A549 (cell line): ENCODE data around the gene CACNA1H. TPM values are rescaled to one million over a fixed set of nuclear protein-coding genes. Genes with fewer than 3 reads are reported as not detected.

Source experiments
- ATAC-seq, 2 experiments: fragments of 200-7000 bp in 1 of 2; fragments of >200 bp in 1 of 2; cut with Nextera tagmentation in 1 of 2; cut with Tn5 transposase in 1 of 2; 3 replicates each; pipeline versions ENCODE4 v1.8.0 to v1.9.1; 2018 to 2020; ENCODE audit warnings: mild to moderate bottlenecking in 1 of 2, moderate library complexity in 1 of 2
- CTCF ChIA-PET: fragments of 300-600 bp; sonication (Branson Sonifier 250); formaldehyde crosslinking; extraction: SDS; loops from one replicate; lab custom pipeline; 2021; ENCODE audit warnings: antibody characterized with exemption, inconsistent platforms; lab: Yijun Ruan, JAX
- POLR2A ChIA-PET: fragments of 350-600 bp; formaldehyde crosslinking; extraction: SDS; loops from one replicate; lab custom pipeline; 2021; ENCODE audit warnings: antibody characterized with exemption, inconsistent platforms; lab: Yijun Ruan, JAX
- DNase-seq, 2 experiments: peaks; one replicate each; pipeline versions ENCODE4 v3.0.0 to v3.0.0-alpha.2; 2011 to 2016; ENCODE audit warnings: low read depth in 1 of 2, low spot score in 1 of 2
- FAIRE-seq: peaks from 2 replicates; lab custom pipeline; 2011; peaks lifted over from hg19 to GRCh38; lab: Jason Lieb, UNC
- H3K27ac ChIP-seq, 2 experiments: fragments of >200 bp; sonication (Bioruptor Twin); formaldehyde crosslinking; 3 replicates each; pipeline ENCODE4 v1.5.1; 2016 to 2017
- H3K4me1 ChIP-seq: fragments of >200 bp; sonication (Bioruptor Twin); formaldehyde crosslinking; 3 replicates; pipeline ENCODE4 v1.6.1; 2016
- H3K4me2 ChIP-seq: fragments of >200 bp; sonication (Bioruptor Twin); formaldehyde crosslinking; 3 replicates; pipeline ENCODE4 v1.6.1; 2016
- H3K4me3 ChIP-seq: fragments of >200 bp; sonication (Bioruptor Twin); formaldehyde crosslinking; 3 replicates; pipeline ENCODE4 v1.5.1; 2016
- H3K9me3 ChIP-seq: fragments of >200 bp; sonication (Bioruptor Twin); formaldehyde crosslinking; 3 replicates; pipeline ENCODE4 v1.6.1; 2016
- BHLHE40 ChIP-seq: IDR thresholded peaks from 2 replicates; pipeline ENCODE4 v1.6.1; 2012; ENCODE audit warnings: low read depth, low read length, inconsistent platforms
- CBX2 ChIP-seq: fragments of 200-600 bp; sonication (generic); IDR thresholded peaks from 2 replicates; pipeline ENCODE4 v1.6.1; 2016; ENCODE audit warnings: low read depth, mild to moderate bottlenecking, borderline replicate concordance
- CBX8 ChIP-seq: fragments of 200-600 bp; sonication (generic); IDR thresholded peaks from 2 replicates; pipeline ENCODE4 v1.6.1; 2016
- CEBPB ChIP-seq, 2 experiments: fragments of >200 bp in 1 of 2; sonication (Bioruptor Twin) in 1 of 2; formaldehyde crosslinking in 1 of 2; IDR thresholded peaks; 2 replicates each; pipeline ENCODE4 v1.6.1; 2012 to 2016
- CHD2 ChIP-seq: fragments of 150-350 bp; IDR thresholded peaks from 2 replicates; pipeline ENCODE4 v1.6.1; 2014; ENCODE audit warnings: low read length; ENCODE audit not compliant: partially characterized antibody
- E2F6 ChIP-seq: IDR thresholded peaks from 2 replicates; pipeline ENCODE4 v1.6.1; 2012; ENCODE audit warnings: low read depth, borderline replicate concordance
- EHF ChIP-seq: fragments of 250-450 bp; sonication (Bioruptor Pico); IDR thresholded peaks from 2 replicates; pipeline ENCODE4 v1.5.0; 2020; ENCODE audit warnings: mild to moderate bottlenecking
- EP300 ChIP-seq, 2 experiments: fragments of >200 bp; sonication (Bioruptor Twin); formaldehyde crosslinking; IDR thresholded peaks; 2 replicates in 1 of 2; 3 replicates in 1 of 2; pipeline ENCODE4 v1.6.1; 2016 to 2017
- ESRRA ChIP-seq: fragments of 150-350 bp; IDR thresholded peaks from 2 replicates; pipeline ENCODE4 v1.6.1; 2014; ENCODE audit warnings: mild to moderate bottlenecking, low read length, borderline replicate concordance
- FOSB ChIP-seq: fragments of 250-450 bp; sonication (Bioruptor Pico); IDR thresholded peaks from 2 replicates; pipeline ENCODE4 v1.5.0; 2020; ENCODE audit warnings: mild to moderate bottlenecking, moderate library complexity
- FOSL2 ChIP-seq, 2 experiments: fragments of 450-650 bp in 1 of 2; fragments of >200 bp in 1 of 2; sonication (Bioruptor Twin) in 1 of 2; formaldehyde crosslinking; IDR thresholded peaks; 2 replicates each; pipeline versions ENCODE4 v1.5.0 to v1.6.1; 2016 to 2020; ENCODE audit warnings: mild to moderate bottlenecking in 1 of 2, moderate library complexity in 1 of 2
- HEYL ChIP-seq: fragments of 250-450 bp; sonication (Bioruptor Pico); IDR thresholded peaks from 2 replicates; pipeline ENCODE4 v1.8.0; 2021; ENCODE audit warnings: mild to moderate bottlenecking, moderate library complexity
- HOXB13 ChIP-seq: fragments of 250-450 bp; sonication (Bioruptor Pico); IDR thresholded peaks from 2 replicates; pipeline ENCODE4 v1.5.0; 2020; ENCODE audit warnings: low read depth, mild to moderate bottlenecking, moderate library complexity
- JUN ChIP-seq, 2 experiments: fragments of >200 bp; sonication (Bioruptor Twin); formaldehyde crosslinking; IDR thresholded peaks; 2 replicates in 1 of 2; 3 replicates in 1 of 2; pipeline ENCODE4 v1.6.1; 2016 to 2017
- JUNB ChIP-seq: fragments of >200 bp; sonication (Bioruptor Twin); formaldehyde crosslinking; IDR thresholded peaks from 2 replicates; pipeline ENCODE4 v1.6.1; 2016
- KDM5A ChIP-seq: fragments of 200-600 bp; sonication (generic); IDR thresholded peaks from 2 replicates; pipeline ENCODE4 v1.6.1; 2016; ENCODE audit warnings: antibody characterized with exemption, mild to moderate bottlenecking
- MYC ChIP-seq: IDR thresholded peaks from 2 replicates; pipeline ENCODE4 v1.6.1; 2012; ENCODE audit warnings: mild to moderate bottlenecking, inconsistent platforms, low read length, improper control_type of control experiment, borderline replicate concordance
- NPAS2 ChIP-seq: fragments of 250-450 bp; sonication (Bioruptor Pico); IDR thresholded peaks from 2 replicates; pipeline ENCODE4 v1.8.0; 2022; ENCODE audit warnings: mild to moderate bottlenecking, moderate library complexity, borderline replicate concordance
- NR3C1 ChIP-seq: fragments of >200 bp; sonication (Bioruptor Twin); formaldehyde crosslinking; IDR thresholded peaks from 3 replicates; pipeline ENCODE4 v1.6.1; 2017
- PHF8 ChIP-seq: fragments of 200-600 bp; sonication (generic); IDR thresholded peaks from 2 replicates; pipeline ENCODE4 v1.6.1; 2016; ENCODE audit warnings: low read depth, mild to moderate bottlenecking, antibody characterized with exemption, moderate library complexity, borderline replicate concordance
- POLR2AphosphoS2 ChIP-seq: conservative IDR thresholded peaks from 2 replicates; pipeline ENCODE4 v1.6.1; 2012; ENCODE audit warnings: low read length, improper control_type of control experiment, inconsistent platforms
- RFX5 ChIP-seq: fragments of 450-650 bp; IDR thresholded peaks from 2 replicates; pipeline ENCODE4 v1.7.1; 2014; ENCODE audit warnings: antibody characterized with exemption, mild to moderate bottlenecking, moderate library complexity
- RNF2 ChIP-seq: fragments of 200-600 bp; sonication (generic); IDR thresholded peaks from 2 replicates; pipeline ENCODE4 v1.6.1; 2016; ENCODE audit warnings: low read depth, mild to moderate bottlenecking, antibody characterized with exemption, moderate library complexity, borderline replicate concordance
- SMC3 ChIP-seq: fragments of >200 bp; sonication (Bioruptor Twin); formaldehyde crosslinking; IDR thresholded peaks from 3 replicates; pipeline ENCODE4 v1.6.1; 2018; ENCODE audit warnings: inconsistent platforms
- TFCP2L1 ChIP-seq: fragments of 250-450 bp; sonication (Bioruptor Pico); IDR thresholded peaks from 2 replicates; pipeline ENCODE4 v1.5.0; 2021; ENCODE audit warnings: mild to moderate bottlenecking
- WGBS: methylation state at CpG from one replicate; pipeline ENCODE4 v1.1.6; 2017; ENCODE audit errors: missing lambda C conversion rate; 5-methylcytosine and 5-hydroxymethylcytosine counted together
- polyA plus RNA-seq, 4 experiments: library from polyadenylated mRNA; depleted of rRNA in 3 of 4; stranded (reverse); fragments of >200 nt; fragmentation: RNase III in 1 of 4; extraction: RNeasy Plus Mini Kit Qiagen cat#74134 plus additional on column Dnase treatment in 1 of 4; gene quantifications; 2 replicates in 3 of 4; 3 replicates in 1 of 4; pipeline ENCODE4 v1.2.3, GENCODE V29; 2011 to 2017
- TF ChIP-seq, protein P1 (sequence below): IDR thresholded peaks from 2 replicates; pipeline ENCODE4 v1.6.1; 2012
- TF ChIP-seq, protein P2 (sequence below): fragments of 200-600 bp; sonication (generic); IDR thresholded peaks from 2 replicates; pipeline ENCODE4 v1.6.1; 2016; ENCODE audit warnings: antibody characterized with exemption, mild to moderate bottlenecking, moderate library complexity
- TF ChIP-seq, protein P3 (sequence below): fragments of 250-450 bp; sonication (Bioruptor Pico); IDR thresholded peaks from 2 replicates; pipeline ENCODE4 v1.5.0; 2020; ENCODE audit warnings: low read depth, mild to moderate bottlenecking, moderate library complexity

The CACNA1H gene
- polyA plus RNA-seq, 2 of the 4 experiments (the other 2 are of a cell fraction): 7.2 to 15.8 TPM

DNA sequence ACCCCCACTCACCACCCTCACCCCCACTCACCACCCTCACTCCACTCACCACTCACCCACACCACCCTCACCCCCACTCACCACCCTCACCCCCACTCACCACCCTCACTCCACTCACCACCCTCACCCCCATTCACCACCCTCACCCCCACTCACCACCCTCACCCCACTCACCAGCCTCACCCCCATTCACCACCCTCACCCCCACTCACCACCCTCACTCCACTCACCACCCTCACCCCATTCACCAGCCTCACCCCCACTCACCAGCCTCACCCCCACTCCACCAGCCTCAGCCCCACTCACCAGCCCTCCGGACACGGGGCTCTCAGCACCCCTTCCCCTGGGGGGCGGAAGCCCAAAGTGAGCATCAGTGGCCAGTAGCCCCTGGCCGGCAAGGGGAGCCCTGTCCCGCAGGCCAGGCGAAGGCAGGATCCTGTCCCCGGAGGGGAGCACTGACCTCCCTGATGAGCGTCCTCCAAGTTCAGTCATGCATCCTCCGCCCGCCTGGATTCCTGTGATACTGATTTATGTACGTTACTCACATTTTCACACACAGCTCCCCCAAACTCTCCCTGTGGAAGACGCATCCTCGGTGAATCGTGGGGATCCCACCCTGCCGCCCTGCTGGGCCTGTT is 38.9 kb upstream of the CACNA1H start:
- H3K4me3 ChIP-seq: no peak overlapping the region
- ATAC-seq (no peak), DNase-seq (no peak), FAIRE-seq (no peak)
- H3K9me3 ChIP-seq: no peaks in the 10 kb centered on the region
- no peak overlapping the region for H3K4me2 ChIP-seq
- ChIA-PET CTCF (interaction anchor here (1.0 to 1.1 kb wide), 2 partner anchors 31 to 37 kb away, joined by 3 read pairs; no protein-coding TSS in a partner anchor), POLR2A (no interaction called here)
- 78% methylated on average over 10 of the region's 15 CpGs for WGBS
- peaks cover 2% of the 10 kb centered on the region; the same call in 1 of the 3 replicates for H3K4me1 ChIP-seq
- TF ChIP-seq CBX8 (no peak), PHF8 (no peak), SMC3 (no peak), NPAS2 (CRISPR knock-in tag) (no peak), RNF2 (no peak), HOXB13 (CRISPR knock-in tag) (no peak), JUN (IDR thresholded peaks at IDR 0.05) (no peak), CBX2 (no peak), KDM5A (no peak), CEBPB (IDR thresholded peaks at IDR 0.05) (no peak), ESRRA (no peak), BHLHE40 (no peak)
- TF ChIP-seq, protein P1, sequence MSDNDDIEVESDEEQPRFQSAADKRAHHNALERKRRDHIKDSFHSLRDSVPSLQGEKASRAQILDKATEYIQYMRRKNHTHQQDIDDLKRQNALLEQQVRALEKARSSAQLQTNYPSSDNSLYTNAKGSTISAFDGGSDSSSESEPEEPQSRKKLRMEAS: no peak
- H3K27ac ChIP-seq: no peak overlapping the region

GRCh38 chr16:1116693-1117077 is 36.2 kb upstream of the CACNA1H start:
- Histone ChIP-seq H3K4me1 (no peaks in the 10 kb centered on the region), H3K9me3 (no peaks in the 10 kb centered on the region), H3K4me2 (no peak overlapping the region), H3K4me3 (no peak overlapping the region), H3K27ac (no peak overlapping the region)
- ATAC-seq: no peak
- WGBS: no CpG with 5 or more reads among the region's 16 CpGs
- no peak for TF ChIP-seq RFX5
- no peak for TF ChIP-seq EHF (CRISPR knock-in tag)
- TF ChIP-seq HEYL (CRISPR knock-in tag): no peak
- TF ChIP-seq CEBPB (IDR thresholded peaks at IDR 0.05): no peak
- TF ChIP-seq NR3C1: no peak
- TF ChIP-seq FOSL2 (IDR thresholded peaks at IDR 0.05): no peak
- TF ChIP-seq FOSL2 (CRISPR knock-in tag; IDR thresholded peaks at IDR 0.05): no peak
- TF ChIP-seq CHD2: no peak
- ChIA-PET CTCF (interaction anchor here (1.6 to 2.2 kb wide), 2 partner anchors 13 to 77 kb away, joined by 4 to 7 read pairs; no protein-coding TSS in a partner anchor), POLR2A (no interaction called here)
- DNase-seq: no peak
- no peak for FAIRE-seq

DNA sequence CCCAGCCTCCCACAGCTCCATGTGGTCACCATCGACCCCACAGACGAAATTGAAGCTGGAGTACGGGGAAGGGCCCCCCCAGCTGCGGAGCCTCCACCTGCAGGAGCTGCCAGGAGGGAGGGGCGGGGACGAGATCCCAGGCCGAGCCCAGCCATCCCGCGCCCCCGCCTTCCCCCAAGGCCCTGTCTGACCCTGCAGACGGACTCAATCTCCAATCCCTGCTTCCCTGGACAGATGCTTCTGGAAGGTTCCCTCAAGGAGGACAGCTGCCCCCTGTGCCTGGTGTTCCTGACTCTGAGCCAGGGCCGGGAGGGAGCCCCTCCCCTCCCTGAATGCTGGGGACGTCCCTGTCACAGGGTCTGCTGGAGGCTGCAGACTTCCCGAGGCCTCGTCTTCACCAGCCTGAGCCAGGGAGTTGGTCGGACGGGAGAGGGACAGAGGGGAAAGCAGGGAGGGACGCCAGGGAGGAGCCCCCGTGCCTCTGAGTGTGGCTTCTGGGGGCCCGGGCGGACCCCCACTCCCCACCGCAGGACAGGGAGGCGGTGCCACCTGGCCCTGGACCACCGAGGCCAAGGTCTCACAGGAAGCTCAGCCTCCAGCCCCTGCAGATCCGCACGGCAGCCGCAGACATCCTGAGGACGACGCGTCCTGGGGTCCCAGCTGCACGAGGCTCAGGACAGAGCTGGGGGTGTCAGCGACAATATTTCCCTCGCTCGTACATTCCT is 35.6 kb upstream of the CACNA1H start:
- Histone ChIP-seq H3K9me3 (no peaks in the 10 kb centered on the region), H3K27ac (no peak overlapping the region), H3K4me3 (no peak overlapping the region), H3K4me2 (no peak overlapping the region), H3K4me1 (no peaks in the 10 kb centered on the region)
- DNase-seq (no peak), FAIRE-seq (no peak), ATAC-seq (no peak)
- CTCF ChIA-PET: interaction anchor here (1.0 to 2.2 kb wide), 5 partner anchors 10 to 77 kb away, joined by 3 to 8 read pairs (median 4); no protein-coding TSS in a partner anchor
- POLR2A ChIA-PET: interaction anchor here (0.5 kb wide), 1 partner anchor 871 kb away, joined by 3 read pairs; no protein-coding TSS in a partner anchor
- 78% methylated on average over 28 of the region's 34 CpGs for WGBS
- TF ChIP-seq NPAS2 (CRISPR knock-in tag): no peak
- no peak for TF ChIP-seq FOSB (CRISPR knock-in tag)
- TF ChIP-seq, protein P2, sequence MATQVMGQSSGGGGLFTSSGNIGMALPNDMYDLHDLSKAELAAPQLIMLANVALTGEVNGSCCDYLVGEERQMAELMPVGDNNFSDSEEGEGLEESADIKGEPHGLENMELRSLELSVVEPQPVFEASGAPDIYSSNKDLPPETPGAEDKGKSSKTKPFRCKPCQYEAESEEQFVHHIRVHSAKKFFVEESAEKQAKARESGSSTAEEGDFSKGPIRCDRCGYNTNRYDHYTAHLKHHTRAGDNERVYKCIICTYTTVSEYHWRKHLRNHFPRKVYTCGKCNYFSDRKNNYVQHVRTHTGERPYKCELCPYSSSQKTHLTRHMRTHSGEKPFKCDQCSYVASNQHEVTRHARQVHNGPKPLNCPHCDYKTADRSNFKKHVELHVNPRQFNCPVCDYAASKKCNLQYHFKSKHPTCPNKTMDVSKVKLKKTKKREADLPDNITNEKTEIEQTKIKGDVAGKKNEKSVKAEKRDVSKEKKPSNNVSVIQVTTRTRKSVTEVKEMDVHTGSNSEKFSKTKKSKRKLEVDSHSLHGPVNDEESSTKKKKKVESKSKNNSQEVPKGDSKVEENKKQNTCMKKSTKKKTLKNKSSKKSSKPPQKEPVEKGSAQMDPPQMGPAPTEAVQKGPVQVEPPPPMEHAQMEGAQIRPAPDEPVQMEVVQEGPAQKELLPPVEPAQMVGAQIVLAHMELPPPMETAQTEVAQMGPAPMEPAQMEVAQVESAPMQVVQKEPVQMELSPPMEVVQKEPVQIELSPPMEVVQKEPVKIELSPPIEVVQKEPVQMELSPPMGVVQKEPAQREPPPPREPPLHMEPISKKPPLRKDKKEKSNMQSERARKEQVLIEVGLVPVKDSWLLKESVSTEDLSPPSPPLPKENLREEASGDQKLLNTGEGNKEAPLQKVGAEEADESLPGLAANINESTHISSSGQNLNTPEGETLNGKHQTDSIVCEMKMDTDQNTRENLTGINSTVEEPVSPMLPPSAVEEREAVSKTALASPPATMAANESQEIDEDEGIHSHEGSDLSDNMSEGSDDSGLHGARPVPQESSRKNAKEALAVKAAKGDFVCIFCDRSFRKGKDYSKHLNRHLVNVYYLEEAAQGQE: no peak
- TF ChIP-seq E2F6: no peak
- no peak for TF ChIP-seq MYC
- TF ChIP-seq JUNB: no peak
- no peak for TF ChIP-seq EP300 (IDR thresholded peaks at IDR 0.05)
- TF ChIP-seq POLR2AphosphoS2: no peak
- no peak for TF ChIP-seq HEYL (CRISPR knock-in tag)
- no peak for TF ChIP-seq TFCP2L1
- TF ChIP-seq JUN (IDR thresholded peaks at IDR 0.05): no peak
- no peak for TF ChIP-seq SMC3
- no peak for TF ChIP-seq EHF (CRISPR knock-in tag)
- TF ChIP-seq PHF8: no peak
- TF ChIP-seq, protein P3, sequence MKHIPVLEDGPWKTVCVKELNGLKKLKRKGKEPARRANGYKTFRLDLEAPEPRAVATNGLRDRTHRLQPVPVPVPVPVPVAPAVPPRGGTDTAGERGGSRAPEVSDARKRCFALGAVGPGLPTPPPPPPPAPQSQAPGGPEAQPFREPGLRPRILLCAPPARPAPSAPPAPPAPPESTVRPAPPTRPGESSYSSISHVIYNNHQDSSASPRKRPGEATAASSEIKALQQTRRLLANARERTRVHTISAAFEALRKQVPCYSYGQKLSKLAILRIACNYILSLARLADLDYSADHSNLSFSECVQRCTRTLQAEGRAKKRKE (CRISPR knock-in tag): no peak
